ENCODE results near the gene S100A7. TPM values are rescaled to one million over a fixed set of nuclear protein-coding genes. Genes with fewer than 3 reads are reported as not detected.

S100A7 gene
- total and polyA plus RNA-seq, 2 experiments from 2014 or later: not detected

GRCh38 chr1:153430561-153430960, 29.9 kb downstream of the S100A7 start:
- Histone ChIP-seq H3K4me3 (no peak overlapping the region), H3K27me3 (peaks cover 9% of the 10 kb centered on the region), H3K36me3 (no peaks in the 10 kb centered on the region), H3K9me3 (ENCODE audit: low read depth) (no peaks in the 10 kb centered on the region), H3K27ac (no peak overlapping the region), H3K4me1 (ENCODE audit: low read depth) (no peaks in the 10 kb centered on the region)
- DNase-seq (ENCODE audit: low read depth in 1 of 2, low spot score in 1 of 2): no peak
- TF ChIP-seq, protein P1, sequence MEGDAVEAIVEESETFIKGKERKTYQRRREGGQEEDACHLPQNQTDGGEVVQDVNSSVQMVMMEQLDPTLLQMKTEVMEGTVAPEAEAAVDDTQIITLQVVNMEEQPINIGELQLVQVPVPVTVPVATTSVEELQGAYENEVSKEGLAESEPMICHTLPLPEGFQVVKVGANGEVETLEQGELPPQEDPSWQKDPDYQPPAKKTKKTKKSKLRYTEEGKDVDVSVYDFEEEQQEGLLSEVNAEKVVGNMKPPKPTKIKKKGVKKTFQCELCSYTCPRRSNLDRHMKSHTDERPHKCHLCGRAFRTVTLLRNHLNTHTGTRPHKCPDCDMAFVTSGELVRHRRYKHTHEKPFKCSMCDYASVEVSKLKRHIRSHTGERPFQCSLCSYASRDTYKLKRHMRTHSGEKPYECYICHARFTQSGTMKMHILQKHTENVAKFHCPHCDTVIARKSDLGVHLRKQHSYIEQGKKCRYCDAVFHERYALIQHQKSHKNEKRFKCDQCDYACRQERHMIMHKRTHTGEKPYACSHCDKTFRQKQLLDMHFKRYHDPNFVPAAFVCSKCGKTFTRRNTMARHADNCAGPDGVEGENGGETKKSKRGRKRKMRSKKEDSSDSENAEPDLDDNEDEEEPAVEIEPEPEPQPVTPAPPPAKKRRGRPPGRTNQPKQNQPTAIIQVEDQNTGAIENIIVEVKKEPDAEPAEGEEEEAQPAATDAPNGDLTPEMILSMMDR (IDR thresholded peaks at IDR 0.05; ENCODE audit: low read depth, low read length): no peak

DNA sequence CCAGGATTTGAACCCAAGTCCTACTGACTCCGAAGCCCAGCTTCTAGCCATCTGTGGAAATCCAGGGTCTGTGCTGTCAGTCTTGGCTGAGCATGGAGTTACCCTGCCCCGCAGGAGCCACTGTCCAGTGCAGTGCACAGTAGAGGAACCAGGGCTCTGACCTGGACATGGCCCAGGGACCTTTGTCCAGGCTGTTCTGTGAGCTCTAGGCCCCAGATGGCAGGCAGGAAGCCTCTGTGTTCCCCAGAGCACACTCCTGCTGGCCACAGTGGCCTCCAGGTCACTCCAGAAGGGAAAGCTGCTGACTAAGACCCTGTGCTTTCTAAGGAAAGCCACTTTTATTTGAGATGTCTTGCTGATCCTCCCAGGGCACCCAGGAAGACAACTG, 30.3 kb downstream of the S100A7 start:
- Histone ChIP-seq H3K27ac (no peak overlapping the region), H3K4me3 (no peak overlapping the region), H3K27me3 (peaks cover 9% of the 10 kb centered on the region), H3K4me1 (ENCODE audit: low read depth) (no peaks in the 10 kb centered on the region), H3K36me3 (no peaks in the 10 kb centered on the region), H3K9me3 (ENCODE audit: low read depth) (no peaks in the 10 kb centered on the region)
- DNase-seq (ENCODE audit: low read depth in 1 of 2, low spot score in 1 of 2): no peak
- TF ChIP-seq, protein P1 (IDR thresholded peaks at IDR 0.05; ENCODE audit: low read depth, low read length): no peak

DNA sequence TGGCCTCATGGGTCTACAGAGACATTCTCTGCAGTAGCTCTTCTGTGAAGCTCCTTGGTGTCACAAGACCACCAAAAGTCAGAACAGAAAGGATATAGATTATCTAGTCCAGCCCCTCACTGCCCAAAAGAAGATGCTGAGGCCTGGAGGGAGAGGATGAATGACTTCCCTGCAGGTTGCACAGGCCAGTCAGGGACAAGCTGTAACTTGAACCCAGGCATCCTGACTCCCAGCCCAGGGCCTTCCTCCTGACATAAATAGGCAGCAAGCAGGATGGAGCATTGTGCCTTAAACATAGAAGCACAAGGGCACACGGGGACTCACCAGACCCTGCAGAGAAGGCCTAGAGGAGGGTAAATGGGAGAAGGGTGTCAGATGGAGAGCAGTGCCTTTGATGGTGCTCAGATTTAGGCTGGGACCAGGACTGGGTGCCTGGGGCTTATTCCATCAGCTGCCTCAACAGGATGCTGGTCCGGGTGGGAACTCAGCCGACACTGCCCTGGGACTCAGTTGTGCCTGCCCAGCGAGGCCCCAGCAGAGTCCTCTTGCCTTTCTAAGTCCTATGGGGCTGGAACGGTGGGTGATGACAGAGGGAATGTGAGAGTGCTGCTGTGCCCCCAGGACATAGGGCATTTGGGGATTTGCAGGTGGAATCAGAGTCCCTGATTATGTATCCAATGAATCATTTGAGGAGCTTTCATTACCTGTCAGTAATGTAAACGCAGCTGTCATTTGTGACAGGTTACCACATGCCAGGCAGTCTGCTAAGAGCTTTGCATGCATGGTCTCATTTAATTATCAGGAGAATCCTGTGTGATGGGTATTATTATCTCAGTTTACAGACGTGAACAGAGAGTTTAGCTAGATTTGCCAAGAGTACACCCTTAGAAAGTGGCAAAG, 30.9 kb downstream of the S100A7 start:
- no peak overlapping the region for H3K4me3 ChIP-seq
- H3K4me1 ChIP-seq (ENCODE audit: low read depth): no peaks in the 10 kb centered on the region
- no peak overlapping the region for H3K27ac ChIP-seq
- no peaks in the 10 kb centered on the region for H3K36me3 ChIP-seq
- TF ChIP-seq, protein P1 (IDR thresholded peaks at IDR 0.05; ENCODE audit: low read depth, low read length): no peak
- H3K9me3 ChIP-seq (ENCODE audit: low read depth): no peaks in the 10 kb centered on the region
- peaks cover 7% of the 10 kb centered on the region for H3K27me3 ChIP-seq
- no peak for DNase-seq (ENCODE audit: low read depth in 1 of 2, low spot score in 1 of 2)

DNA sequence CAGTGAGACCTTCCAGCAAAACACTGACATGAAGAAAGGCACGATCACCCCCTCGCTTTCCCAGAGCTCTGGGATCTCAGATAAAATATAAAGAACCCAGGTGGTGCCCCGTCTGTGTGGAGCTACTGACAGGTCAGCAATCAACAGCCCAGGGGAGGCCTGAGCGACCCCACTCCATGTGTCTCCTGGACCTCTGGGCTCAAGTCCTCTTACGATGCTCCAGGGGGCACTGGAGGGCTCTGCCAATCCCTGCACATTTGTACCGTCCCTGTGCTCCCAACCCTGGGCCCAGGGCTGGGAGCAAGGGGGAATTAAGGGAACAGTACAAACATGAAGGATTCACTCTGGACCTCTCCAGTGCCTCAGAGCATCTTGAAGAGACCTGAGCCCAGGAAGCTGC, 31.7 kb downstream of the S100A7 start:
- Histone ChIP-seq H3K4me3 (no peak overlapping the region), H3K27ac (no peak overlapping the region), H3K4me1 (ENCODE audit: low read depth) (no peaks in the 10 kb centered on the region), H3K9me3 (ENCODE audit: low read depth) (no peaks in the 10 kb centered on the region), H3K27me3 (peaks cover 6% of the 10 kb centered on the region), H3K36me3 (no peaks in the 10 kb centered on the region)
- DNase-seq (ENCODE audit: low read depth in 1 of 2, low spot score in 1 of 2): no peak
- TF ChIP-seq, protein P1 (IDR thresholded peaks at IDR 0.05; ENCODE audit: low read depth, low read length): peak; percentile 4

DNA sequence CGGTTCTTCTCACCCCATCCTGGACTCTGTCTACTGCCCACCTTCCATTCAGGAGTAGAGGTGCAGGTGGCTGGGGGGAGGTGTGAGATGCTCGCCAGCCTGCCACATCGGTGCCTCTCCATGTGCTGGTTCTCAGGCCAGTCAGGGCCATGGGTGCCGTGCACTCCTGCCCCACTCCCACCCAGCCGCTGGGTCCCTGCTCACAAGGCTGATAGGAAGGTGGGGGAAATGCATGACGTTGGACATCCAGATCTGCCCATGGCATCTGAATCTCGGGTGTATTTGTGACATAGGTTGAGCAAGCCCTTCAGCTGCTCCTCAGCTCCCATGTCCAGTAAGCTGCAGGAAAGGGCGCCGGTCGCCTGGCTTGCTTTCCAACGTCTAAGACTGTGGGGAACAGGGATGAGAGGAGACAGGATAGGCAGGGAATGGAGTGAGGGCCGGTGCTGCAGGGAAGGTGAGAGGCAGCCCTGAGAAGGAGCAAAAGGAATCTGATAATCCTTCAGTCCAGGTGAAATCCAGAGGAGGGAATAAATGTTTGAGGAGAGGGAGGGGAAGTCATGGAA, 32.3 kb downstream of the S100A7 start:
- Histone ChIP-seq H3K27me3 (peaks cover 6% of the 10 kb centered on the region), H3K4me1 (ENCODE audit: low read depth) (no peaks in the 10 kb centered on the region), H3K27ac (no peak overlapping the region), H3K36me3 (no peaks in the 10 kb centered on the region), H3K9me3 (ENCODE audit: low read depth) (no peaks in the 10 kb centered on the region), H3K4me3 (no peak overlapping the region)
- TF ChIP-seq, protein P1 (IDR thresholded peaks at IDR 0.05; ENCODE audit: low read depth, low read length): no peak
- no peak for DNase-seq (ENCODE audit: low read depth in 1 of 2, low spot score in 1 of 2)

Measured in cardiac muscle cell (in vitro differentiated cells and primary cell).